KOPT-K1 (cell line): ENCODE results near the gene VPS11.
"Not testable (repeated sequence)": the region's sequence is repeated elsewhere in the genome, so short reads cannot be mapped to it uniquely, and the experiment has no call there.

Source experiments
- H3K27ac ChIP-seq: fragments of 200-600 bp; sonication (generic); 2 replicates; pipeline ENCODE4 v1.5.1; 2016; ENCODE audit warnings: antibody characterized with exemption, mild to moderate bottlenecking, low read depth, low read length; ENCODE audit not compliant: poor library complexity, severe bottlenecking
- H3K36me3 ChIP-seq: fragments of 200-600 bp; sonication (generic); 2 replicates; pipeline ENCODE4 v1.5.1; 2017; ENCODE audit warnings: antibody characterized with exemption, mild to moderate bottlenecking, low read length, moderate library complexity; ENCODE audit not compliant: insufficient read depth
- H3K9me3 ChIP-seq: fragments of 200-600 bp; sonication (generic); 2 replicates; pipeline ENCODE4 v1.5.1; 2017; ENCODE audit warnings: antibody characterized with exemption, low read length, mild to moderate bottlenecking; ENCODE audit not compliant: insufficient read depth, poor library complexity, severe bottlenecking

The VPS11 gene

GRCh38 chr11:119051440-119052162 lies 16.0 kb upstream of the VPS11 start:
- H3K36me3 ChIP-seq, result peaks cover 92% of the 10 kb centered on the region
- no peak overlapping the region for H3K27ac ChIP-seq
- H3K9me3 ChIP-seq, result no peaks in the 10 kb centered on the region

GRCh38 chr11:119052163-119052814 lies 15.3 kb upstream of the VPS11 start:
- Histone ChIP-seq H3K9me3 (no peaks in the 10 kb centered on the region), H3K36me3 (peaks cover 85% of the 10 kb centered on the region), H3K27ac (no peak overlapping the region)

- no peaks in the 10 kb centered on the region for H3K9me3 ChIP-seq
Measured at GRCh38 chr11:119054418-119054817, 13.2 kb upstream of the VPS11 start.

GRCh38 chr11:119055901-119056300 lies 11.7 kb upstream of the VPS11 start:
- H3K27ac ChIP-seq, result peak overlapping the region; percentile 87
- peaks cover 49% of the 10 kb centered on the region for H3K36me3 ChIP-seq

More at GRCh38 chr11:119054418-119054817, 13.2 kb upstream of the VPS11 start:
- peaks cover 64% of the 10 kb centered on the region for H3K36me3 ChIP-seq
- H3K27ac ChIP-seq, result no peak overlapping the region

GRCh38 chr11:119056421-119056999 lies 11.1 kb upstream of the VPS11 start:
- H3K9me3 ChIP-seq, result no peaks in the 10 kb centered on the region
- H3K36me3 ChIP-seq, result peaks cover 43% of the 10 kb centered on the region
- peak overlapping the region; percentile 87 for H3K27ac ChIP-seq

More at GRCh38 chr11:119055901-119056300, 11.7 kb upstream of the VPS11 start:
- no peaks in the 10 kb centered on the region for H3K9me3 ChIP-seq

GRCh38 chr11:119057000-119057769 lies 10.4 kb upstream of the VPS11 start, which contains the start of gene HYOU1:
HYOU1 (minus strand) TSS chr11:119057205; CDS start chr11:119056160, 1,045 bp downstream.
- H3K36me3 ChIP-seq, result peaks cover 36% of the 10 kb centered on the region
- H3K27ac ChIP-seq, result peak within 1 kb of the TSS; percentile 87
- H3K9me3 ChIP-seq, result no peaks in the 10 kb centered on the region

- peaks cover 17% of the 10 kb centered on the region for H3K36me3 ChIP-seq
- H3K27ac ChIP-seq, H3K9me3 ChIP-seq: not testable (repeated sequence)
Measured at GRCh38 chr11:119059128-119059527, 8.5 kb upstream of the VPS11 start.

- no peaks in the 10 kb centered on the region for H3K9me3 ChIP-seq
- no peaks in the 10 kb centered on the region for H3K36me3 ChIP-seq
Measured at GRCh38 chr11:119061256-119061655, 6.4 kb upstream of the VPS11 start.

GRCh38 chr11:119062779-119063178 lies 4.8 kb upstream of the VPS11 start:
- Histone ChIP-seq H3K27ac (no peak overlapping the region), H3K9me3 (no peaks in the 10 kb centered on the region), H3K36me3 (no peaks in the 10 kb centered on the region)

More at GRCh38 chr11:119061256-119061655, 6.4 kb upstream of the VPS11 start:
- H3K27ac ChIP-seq, result no peak overlapping the region

GRCh38 chr11:119065369-119065768 lies 2.2 kb upstream of the VPS11 start:
- H3K9me3 ChIP-seq, result no peaks in the 10 kb centered on the region
- no peak overlapping the region for H3K27ac ChIP-seq

GRCh38 chr11:119077839-119078238 lies 10.2 kb downstream of the VPS11 start:
- Histone ChIP-seq H3K9me3 (no peaks in the 10 kb centered on the region), H3K27ac (no peak overlapping the region), H3K36me3 (peaks cover 87% of the 10 kb centered on the region)

More at GRCh38 chr11:119065369-119065768, 2.2 kb upstream of the VPS11 start:
- peaks cover 11% of the 10 kb centered on the region; the same call in 1 of the 2 replicates for H3K36me3 ChIP-seq

GRCh38 chr11:119078675-119079420 lies 11.2 kb downstream of the VPS11 start:
- Histone ChIP-seq H3K27ac (no peak overlapping the region), H3K9me3 (no peaks in the 10 kb centered on the region), H3K36me3 (peaks cover 77% of the 10 kb centered on the region)

GRCh38 chr11:119081682-119082260 lies 14.2 kb downstream of the VPS11 start:
- H3K27ac ChIP-seq, result no peak overlapping the region
- no peaks in the 10 kb centered on the region for H3K9me3 ChIP-seq
- peaks cover 60% of the 10 kb centered on the region for H3K36me3 ChIP-seq
